B cell (primary cell): ENCODE measurements around the gene TATDN2. TPM values are rescaled to one million over a fixed set of nuclear protein-coding genes. Genes with fewer than 3 reads are reported as not detected.

Experiments
- ATAC-seq: fragments of 200-7000 bp; cut with Tn5 transposase; one replicate; pipeline ENCODE4 v1.10.0; 2021; ENCODE audit warnings: low read depth, mild to moderate bottlenecking, moderate number of reproducible peaks, moderate library complexity
- CTCF ChIA-PET: fragments of 350-600 bp; sonication (Branson Sonifier 250); formaldehyde crosslinking; loops from one replicate; lab custom pipeline; 2021; ENCODE audit warnings: antibody characterized with exemption, inconsistent platforms; lab: Charles Lee
- POLR2A ChIA-PET: fragments of 350-600 bp; sonication (Branson Sonifier 250); formaldehyde crosslinking; loops from one replicate; lab custom pipeline; 2021; ENCODE audit warnings: antibody characterized with exemption; lab: Charles Lee
- DNase-seq: peaks from one replicate; pipeline ENCODE4 v3.0.0; 2013
- H2AFZ ChIP-seq: 2 replicates; pipeline ENCODE4 v1.6.1; 2012; ENCODE audit warnings: mild to moderate bottlenecking, low read depth, low read length; ENCODE audit not compliant: insufficient read depth, poor library complexity, severe bottlenecking
- H3K27ac ChIP-seq, 2 donors: 1 replicate in 1 of 2; 2 replicates in 1 of 2; pipeline ENCODE4 v1.5.1; 2012 to 2013; ENCODE audit warnings: low read length in 2 of 2, mild to moderate bottlenecking in 2 of 2, moderate library complexity in 1 of 2
- H3K27me3 ChIP-seq, 4 experiments: fragments of 200-600 bp in 1 of 4; sonication (generic) in 1 of 4; replicated peaks in 1 of 4; 1 replicate in 2 of 4; 2 replicates in 2 of 4; pipeline versions ENCODE4 v1.6.1 to v1.7.0; 2013 to 2016; ENCODE audit warnings: low read length in 3 of 4, mild to moderate bottlenecking in 2 of 4, mixed read lengths in 1 of 4, moderate library complexity in 1 of 4; ENCODE audit not compliant: insufficient read depth in 4 of 4, control insufficient read depth in 3 of 4; ENCODE audit errors: control extremely low read depth in 1 of 4
- H3K36me3 ChIP-seq, 2 experiments: replicated peaks in 1 of 2; 1 replicate in 1 of 2; 2 replicates in 1 of 2; pipeline versions ENCODE4 v1.6.1 to v1.7.1; 2013; ENCODE audit warnings: low read length in 1 of 2; ENCODE audit not compliant: insufficient read depth in 2 of 2, control insufficient read depth in 1 of 2; ENCODE audit errors: control extremely low read depth in 1 of 2, extremely low read depth in 1 of 2
- H3K4me1 ChIP-seq, 2 donors: fragments of 200-600 bp in 1 of 2; sonication (generic) in 1 of 2; 1 replicate in 1 of 2; 2 replicates in 1 of 2; pipeline versions ENCODE4 v1.5.1 to v1.6.1; 2013 to 2017; ENCODE audit warnings: low read length in 2 of 2; ENCODE audit not compliant: control insufficient read depth in 2 of 2, insufficient read depth in 2 of 2
- H3K4me2 ChIP-seq: replicated peaks from 2 replicates; pipeline ENCODE3; 2012; ENCODE audit warnings: mild to moderate bottlenecking, low read depth, low read length; ENCODE audit not compliant: poor library complexity, severe bottlenecking
- H3K4me3 ChIP-seq, 5 experiments: fragments of 200-600 bp in 1 of 5; sonication (generic) in 1 of 5; 1 replicate in 3 of 5; 2 replicates in 2 of 5; pipeline versions ENCODE4 v1.5.1 to v1.7.0; 2011 to 2016; ENCODE audit warnings: low read length in 4 of 5, mild to moderate bottlenecking in 4 of 5, low read depth in 2 of 5, control low read depth in 1 of 5, moderate library complexity in 1 of 5; ENCODE audit not compliant: insufficient read depth in 1 of 5; ENCODE audit errors: control extremely low read depth in 1 of 5, extremely low read depth in 1 of 5
- H3K79me2 ChIP-seq: fragments of 200-600 bp; sonication (generic); one replicate; pipeline ENCODE4 v1.6.0; 2016; ENCODE audit warnings: low read length; ENCODE audit not compliant: control insufficient read depth, insufficient read depth
- H3K9ac ChIP-seq: fragments of 200-600 bp; sonication (generic); 2 replicates; pipeline ENCODE4 v1.6.1; 2017; ENCODE audit warnings: mild to moderate bottlenecking, low read length, moderate library complexity
- H3K9me3 ChIP-seq, 3 donors: one replicate each; pipeline versions ENCODE4 v1.6.1 to v1.7.1; 2013; ENCODE audit warnings: low read length in 2 of 3; ENCODE audit not compliant: control insufficient read depth in 2 of 3, insufficient read depth in 1 of 3; ENCODE audit errors: control extremely low read depth in 1 of 3
- H4K20me1 ChIP-seq: 2 replicates; pipeline ENCODE4 v1.6.0; 2012; ENCODE audit warnings: mild to moderate bottlenecking, low read length; ENCODE audit not compliant: insufficient read depth, control insufficient read depth, poor library complexity, severe bottlenecking
- H3K27ac Mint-ChIP-seq: one replicate; pipeline ENCODE4 v1.8.0; 2021; ENCODE audit warnings: mixed read lengths
- H3K27me3 Mint-ChIP-seq: one replicate; pipeline ENCODE4 v1.8.0; 2021; ENCODE audit warnings: mixed read lengths
- H3K4me1 Mint-ChIP-seq: one replicate; pipeline ENCODE4 v1.8.0; 2021; ENCODE audit warnings: mixed read lengths
- H3K4me3 Mint-ChIP-seq: one replicate; pipeline ENCODE4 v1.8.0; 2021; ENCODE audit warnings: mixed read lengths
- H3K9me3 Mint-ChIP-seq: one replicate; pipeline ENCODE4 v1.8.0; 2022; ENCODE audit warnings: mixed read lengths; ENCODE audit not compliant: insufficient read depth
- EZH2 ChIP-seq: IDR thresholded peaks from 2 replicates; pipeline ENCODE4 v1.6.1; 2012; ENCODE audit warnings: borderline replicate concordance, low read depth, mild to moderate bottlenecking, moderate library complexity, low read length; ENCODE audit not compliant: insufficient read depth, poor library complexity, severe bottlenecking
- WGBS: methylation state at CpG from one replicate; pipeline ENCODE4 v1.1.5; 2013; ENCODE audit warnings: missing lambda C conversion rate; ENCODE audit not compliant: insufficient coverage; 5-methylcytosine and 5-hydroxymethylcytosine counted together
- intact Hi-C: fragments of 100-400 bp; cut with micrococcal nuclease; formaldehyde crosslinking; loops from one replicate; pipeline ENCODE4 v1.10.0; 2022
- polyA plus RNA-seq: library from polyadenylated mRNA; depleted of rRNA; stranded (reverse); fragments of >200 nt; gene quantifications from 2 replicates; pipeline ENCODE4 v1.2.3, GENCODE V29; 2012
- total RNA-seq, 2 donors: library from RNA; stranded (reverse); fragments of 120-200 nt in 1 of 2; gene quantifications; 1 replicate in 1 of 2; 2 replicates in 1 of 2; pipeline versions ENCODE4 v1.2.3 to v1.2.4, GENCODE V29; 2013 to 2022
- TF ChIP-seq, protein P1 (sequence below): fragments of 200-600 bp; IDR thresholded peaks from one replicate; pipeline ENCODE4 v1.8.0; 2022; ENCODE audit warnings: antibody characterized with exemption, mild to moderate bottlenecking

Gene TATDN2
- total and polyA plus RNA-seq, 2 donors (not counting 1 experiment from before 2014, with no cell fraction given): 24.7 to 62.9 TPM

DNA sequence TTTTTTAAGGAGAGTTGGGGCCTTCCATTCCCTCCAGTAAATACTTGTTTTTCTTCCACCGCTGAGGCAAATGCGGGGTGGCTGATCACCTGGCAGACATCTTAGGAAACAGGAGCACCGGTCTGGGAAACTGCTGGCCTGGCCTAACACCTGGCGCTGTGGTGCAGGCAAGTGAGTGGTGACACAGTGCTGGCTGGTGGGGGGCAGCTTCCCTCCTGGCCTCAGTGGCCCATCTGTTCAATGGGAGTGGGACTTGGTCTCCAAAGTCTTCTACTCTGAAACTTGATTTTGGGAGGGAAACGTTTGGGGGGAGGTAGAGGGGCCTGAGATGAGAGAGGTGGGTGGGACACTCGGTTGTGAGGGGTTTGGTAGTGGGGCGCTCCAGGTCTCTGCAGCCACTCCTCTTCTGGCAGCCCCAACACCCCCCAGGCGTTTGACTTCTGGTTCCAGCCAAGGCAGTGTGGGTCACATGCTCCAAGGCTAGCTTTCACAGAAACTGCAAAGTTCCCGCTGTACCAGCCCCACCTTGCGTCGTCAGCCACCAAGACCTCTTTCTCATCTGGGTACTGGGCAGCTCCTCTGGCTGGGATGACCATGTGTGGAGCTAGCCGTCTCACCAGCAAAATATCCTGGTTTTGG, 39.8 kb downstream of the TATDN2 start:
- ATAC-seq (no peak), DNase-seq (no peak)
- Histone ChIP-seq H3K79me2 (peaks cover 4% of the 10 kb centered on the region), H3K4me1 (peaks cover 16 to 27% of the 10 kb centered on the region in 2 donors), H3K27me3 (no peaks in the 10 kb centered on the region), H2AFZ (no peak overlapping the region), H3K36me3 (peaks cover 0 to 29% of the 10 kb centered on the region in 2 experiments), H3K27ac (no peak overlapping the region), H3K9ac (no peak overlapping the region), H3K9me3 (no peaks in the 10 kb centered on the region), H3K4me2 (no peak overlapping the region), H3K4me3 (no peak overlapping the region), H4K20me1 (no peaks in the 10 kb centered on the region)
- 100% methylated on average over 8 of the region's 12 CpGs for WGBS
- H3K27ac Mint-ChIP-seq: no peak overlapping the region
- intact Hi-C loops: no loop called here
- no peaks in the 10 kb centered on the region for H3K27me3 Mint-ChIP-seq
- TF ChIP-seq, protein P1, sequence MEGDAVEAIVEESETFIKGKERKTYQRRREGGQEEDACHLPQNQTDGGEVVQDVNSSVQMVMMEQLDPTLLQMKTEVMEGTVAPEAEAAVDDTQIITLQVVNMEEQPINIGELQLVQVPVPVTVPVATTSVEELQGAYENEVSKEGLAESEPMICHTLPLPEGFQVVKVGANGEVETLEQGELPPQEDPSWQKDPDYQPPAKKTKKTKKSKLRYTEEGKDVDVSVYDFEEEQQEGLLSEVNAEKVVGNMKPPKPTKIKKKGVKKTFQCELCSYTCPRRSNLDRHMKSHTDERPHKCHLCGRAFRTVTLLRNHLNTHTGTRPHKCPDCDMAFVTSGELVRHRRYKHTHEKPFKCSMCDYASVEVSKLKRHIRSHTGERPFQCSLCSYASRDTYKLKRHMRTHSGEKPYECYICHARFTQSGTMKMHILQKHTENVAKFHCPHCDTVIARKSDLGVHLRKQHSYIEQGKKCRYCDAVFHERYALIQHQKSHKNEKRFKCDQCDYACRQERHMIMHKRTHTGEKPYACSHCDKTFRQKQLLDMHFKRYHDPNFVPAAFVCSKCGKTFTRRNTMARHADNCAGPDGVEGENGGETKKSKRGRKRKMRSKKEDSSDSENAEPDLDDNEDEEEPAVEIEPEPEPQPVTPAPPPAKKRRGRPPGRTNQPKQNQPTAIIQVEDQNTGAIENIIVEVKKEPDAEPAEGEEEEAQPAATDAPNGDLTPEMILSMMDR: no peak
- no peak for TF ChIP-seq EZH2
- H3K4me3 Mint-ChIP-seq: no peak overlapping the region
- CTCF ChIA-PET: no interaction called here
- H3K9me3 Mint-ChIP-seq: no peaks in the 10 kb centered on the region
- POLR2A ChIA-PET: interaction anchor here (0.6 kb wide), 1 partner anchor 452 kb away, joined by 6 read pairs; no protein-coding TSS in a partner anchor
- H3K4me1 Mint-ChIP-seq: peaks cover 30% of the 10 kb centered on the region

DNA sequence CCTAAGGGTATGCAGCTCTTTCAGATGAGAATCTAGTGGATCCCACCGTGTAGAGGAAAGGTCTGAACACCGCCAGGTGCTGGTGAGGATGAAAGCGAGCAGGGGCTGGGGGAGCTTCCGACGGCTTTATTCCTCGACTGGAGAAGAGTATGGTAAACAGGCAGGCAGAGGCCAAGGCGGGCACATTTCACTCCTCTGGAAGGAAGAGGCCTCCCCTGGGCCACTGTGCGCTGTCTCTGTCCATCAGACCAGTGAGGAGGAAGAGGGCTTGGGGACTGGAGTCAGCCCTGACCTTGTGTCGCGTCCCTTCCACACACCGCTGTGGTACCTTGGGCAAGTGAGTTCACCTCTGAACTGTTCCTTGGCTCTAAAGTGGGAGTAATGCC, 40.3 kb downstream of the TATDN2 start:
- no peaks in the 10 kb centered on the region for H3K9me3 Mint-ChIP-seq
- 98% methylated on average over 11 of the region's 11 CpGs for WGBS
- no peak overlapping the region for H3K27ac Mint-ChIP-seq
- ChIA-PET CTCF (interaction anchor here (0.6 kb wide), 1 partner anchor 850 kb away, joined by 4 read pairs; no protein-coding TSS in a partner anchor), POLR2A (interaction anchor here (0.6 kb wide), 1 partner anchor 310 kb away, joined by 6 read pairs; no protein-coding TSS in a partner anchor)
- intact Hi-C loops: no loop called here
- no peak for DNase-seq
- Histone ChIP-seq H3K9me3 (no peaks in the 10 kb centered on the region), H3K4me2 (no peak overlapping the region), H3K79me2 (peaks cover 4% of the 10 kb centered on the region), H3K4me1 (peaks cover 21 to 32% of the 10 kb centered on the region in 2 donors), H3K4me3 (no peak overlapping the region), H3K27ac (no peak overlapping the region), H3K27me3 (no peaks in the 10 kb centered on the region), H3K9ac (no peak overlapping the region), H4K20me1 (no peaks in the 10 kb centered on the region), H2AFZ (no peak overlapping the region), H3K36me3 (peaks cover 0 to 24% of the 10 kb centered on the region in 2 experiments)
- TF ChIP-seq, protein P1: no peak
- TF ChIP-seq EZH2: no peak
- H3K4me3 Mint-ChIP-seq: no peak overlapping the region
- ATAC-seq: no peak
- H3K4me1 Mint-ChIP-seq: peaks cover 35% of the 10 kb centered on the region
- no peaks in the 10 kb centered on the region for H3K27me3 Mint-ChIP-seq
